ENCODE measurements around the gene ZDHHC8.

ZDHHC8 gene

DNA sequence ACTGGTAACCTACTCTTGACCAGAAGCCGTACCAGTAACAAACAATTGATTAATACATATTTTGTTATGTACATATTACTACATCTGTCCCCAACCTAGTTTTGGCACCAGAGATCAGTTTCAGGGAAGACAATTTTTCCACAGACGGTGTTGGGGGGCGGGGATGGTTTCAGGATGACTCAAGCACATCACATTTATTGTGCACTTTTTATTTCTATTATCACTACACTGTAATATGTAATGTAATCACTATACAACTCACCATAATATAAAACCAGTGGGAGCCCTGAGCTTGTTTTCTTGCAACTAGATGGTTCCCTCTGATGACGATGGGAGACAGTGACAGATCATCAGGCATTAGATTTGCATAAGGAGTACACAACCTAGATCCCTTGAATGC lies 36.1 kb upstream of the ZDHHC8 start:
- DNase-seq (ENCODE audit: low spot score): no peak

DNA sequence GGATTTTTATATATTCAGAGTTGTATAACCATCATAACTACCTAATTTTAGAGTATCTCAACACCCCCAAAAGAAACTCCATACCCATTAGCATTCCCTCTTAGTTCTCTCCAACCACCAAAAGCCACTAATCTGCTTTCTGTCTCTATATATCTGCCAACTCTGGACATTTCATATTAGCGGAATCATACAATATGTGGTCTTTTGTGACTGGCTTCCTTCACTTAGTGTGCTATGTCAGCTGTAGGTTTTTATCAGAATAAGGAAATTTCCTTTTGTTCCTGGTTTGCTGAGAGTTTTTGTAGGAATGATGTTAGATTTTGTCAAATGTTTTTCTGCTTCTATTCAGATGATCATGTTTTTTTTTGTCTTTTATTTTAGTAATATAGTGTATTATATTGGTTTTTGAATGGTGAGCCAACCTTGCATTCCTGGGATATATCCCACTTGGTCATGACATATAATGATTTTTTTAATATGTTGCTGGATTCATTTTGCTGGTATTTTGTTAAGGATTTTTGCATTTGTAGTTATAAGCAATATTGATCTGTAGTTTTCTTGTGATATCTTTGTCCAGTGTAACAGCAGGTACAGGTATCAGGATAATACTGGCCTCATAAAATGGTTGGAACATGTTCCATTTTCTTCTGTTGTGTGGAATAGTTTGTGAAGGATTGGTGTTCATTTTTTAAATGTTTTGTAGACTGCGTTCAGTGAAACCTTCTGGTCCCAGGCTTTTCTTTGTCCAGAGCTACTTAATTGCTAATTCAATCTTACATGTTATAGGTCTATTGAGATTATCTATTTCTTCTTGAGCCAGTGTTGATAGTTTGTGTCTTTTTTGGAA lies 34.8 kb upstream of the ZDHHC8 start:
- no peak for DNase-seq (ENCODE audit: low spot score)

DNA sequence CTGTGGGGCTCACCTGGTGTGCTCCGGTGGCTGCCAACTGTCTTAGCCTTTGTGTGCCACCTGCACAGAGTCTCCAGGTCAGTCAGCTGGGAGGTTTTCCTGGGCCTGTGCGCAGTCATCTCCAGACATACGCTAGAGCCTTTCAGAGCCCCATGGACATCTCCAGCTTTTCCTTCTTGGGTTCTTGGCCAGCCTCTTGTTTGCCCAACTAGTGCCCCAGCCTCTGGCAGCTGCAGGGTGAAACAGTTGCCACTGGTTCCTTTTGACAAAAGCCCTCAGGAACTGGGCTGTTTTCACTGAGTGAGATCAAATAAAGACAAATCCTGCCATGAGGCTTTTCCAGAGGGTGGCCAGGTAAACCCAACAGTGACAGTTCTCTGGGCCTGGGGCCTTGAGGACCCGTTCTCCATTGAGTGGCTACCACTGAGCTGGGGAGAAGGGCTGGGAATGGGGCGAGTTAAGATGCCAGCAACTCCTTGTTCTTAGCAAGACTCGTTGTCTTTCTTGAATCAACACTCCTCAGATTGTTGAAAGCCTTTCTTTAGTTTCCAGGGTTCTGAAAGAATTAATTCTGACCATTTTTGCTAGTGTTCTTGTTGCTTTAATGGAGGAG lies 32.4 kb upstream of the ZDHHC8 start:
- no peak for DNase-seq (ENCODE audit: low spot score)

DNA sequence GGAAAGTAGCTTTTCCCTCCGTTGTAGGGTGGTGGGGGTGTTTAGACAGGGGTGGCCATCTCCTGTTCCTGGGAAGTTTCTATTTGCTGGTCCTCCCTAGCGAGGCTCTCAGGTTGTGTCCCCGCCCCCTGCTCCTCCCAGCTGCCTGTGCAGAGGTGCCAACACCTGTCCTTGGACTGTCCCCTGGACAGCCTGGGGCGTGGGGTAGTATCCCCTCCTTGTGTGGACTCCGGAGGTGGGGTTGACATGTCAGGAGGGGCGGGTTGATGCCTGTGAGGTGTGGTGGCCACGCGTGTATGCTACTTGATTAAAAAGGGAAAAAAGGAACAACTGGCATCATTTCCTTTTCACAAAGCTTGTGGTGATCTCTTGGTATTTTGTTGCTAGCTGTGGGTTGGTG lies 30.0 kb upstream of the ZDHHC8 start:
- no peak for DNase-seq (ENCODE audit: low spot score)

DNA sequence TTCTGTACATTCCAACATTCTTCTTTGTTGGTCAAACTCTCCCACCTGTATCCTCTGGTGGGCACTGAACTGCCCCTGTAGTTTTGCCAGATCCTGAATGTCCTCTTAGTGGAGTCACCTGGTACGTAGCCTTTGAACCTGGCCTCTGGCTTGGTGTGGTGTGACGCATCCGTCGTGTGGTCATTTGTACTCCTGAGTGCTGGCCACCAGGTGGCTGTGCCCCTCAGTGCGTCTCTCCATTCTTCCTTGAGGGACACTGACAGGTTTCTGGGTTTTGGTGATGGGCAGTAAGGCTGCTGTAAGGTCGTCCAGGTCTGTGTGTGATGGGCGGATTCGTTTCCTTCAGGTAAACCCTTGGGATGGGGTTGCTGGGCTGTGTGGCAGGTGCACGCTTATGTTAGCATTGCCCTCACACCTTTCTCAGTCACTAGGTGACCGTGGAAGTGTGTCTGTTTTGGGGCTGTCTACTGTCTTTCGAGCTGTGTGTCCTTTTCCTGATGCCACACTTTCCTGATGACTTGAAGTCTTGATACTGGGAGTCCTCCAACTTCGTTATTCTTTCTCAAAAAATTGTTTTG lies 29.3 kb upstream of the ZDHHC8 start:
- no peak for DNase-seq (ENCODE audit: low spot score)

DNA sequence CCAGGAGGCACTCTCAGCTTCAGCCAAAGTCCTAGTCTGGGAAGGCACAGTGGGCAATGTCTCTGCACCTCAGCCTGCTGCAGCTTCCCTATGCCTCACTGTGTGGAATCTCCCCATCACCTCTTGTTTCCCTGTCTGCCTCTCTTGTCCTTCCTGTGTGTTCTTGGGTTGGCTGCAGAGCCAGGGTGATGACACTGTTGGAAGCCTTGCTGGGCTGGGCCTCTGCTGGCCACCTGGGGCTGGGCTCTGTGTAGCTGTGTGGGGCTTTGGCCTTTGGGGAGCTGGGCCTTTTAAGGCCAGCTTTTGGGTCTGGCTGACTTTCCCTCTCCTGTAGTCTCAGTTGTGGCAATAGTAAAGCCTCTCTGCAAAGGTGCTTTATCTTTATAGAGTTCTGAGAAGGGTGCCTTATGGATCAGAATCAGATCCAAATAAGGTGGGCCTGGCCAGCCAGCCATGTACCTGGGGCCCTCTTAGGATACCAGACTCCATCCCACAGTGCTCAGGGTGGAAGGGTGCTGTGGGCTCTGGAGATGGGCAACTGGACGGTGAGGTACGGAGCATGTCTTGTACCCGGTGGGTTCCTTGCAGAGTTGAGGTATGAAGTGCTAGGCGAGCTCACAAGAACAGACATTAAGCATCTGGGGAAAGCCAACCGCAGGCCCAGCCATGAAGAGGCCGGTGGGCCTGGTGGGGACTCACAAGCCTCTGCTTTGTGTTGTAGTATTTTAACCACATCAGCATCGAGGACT lies 26.0 kb upstream of the ZDHHC8 start:
- DNase-seq (ENCODE audit: low spot score): no peak

DNA sequence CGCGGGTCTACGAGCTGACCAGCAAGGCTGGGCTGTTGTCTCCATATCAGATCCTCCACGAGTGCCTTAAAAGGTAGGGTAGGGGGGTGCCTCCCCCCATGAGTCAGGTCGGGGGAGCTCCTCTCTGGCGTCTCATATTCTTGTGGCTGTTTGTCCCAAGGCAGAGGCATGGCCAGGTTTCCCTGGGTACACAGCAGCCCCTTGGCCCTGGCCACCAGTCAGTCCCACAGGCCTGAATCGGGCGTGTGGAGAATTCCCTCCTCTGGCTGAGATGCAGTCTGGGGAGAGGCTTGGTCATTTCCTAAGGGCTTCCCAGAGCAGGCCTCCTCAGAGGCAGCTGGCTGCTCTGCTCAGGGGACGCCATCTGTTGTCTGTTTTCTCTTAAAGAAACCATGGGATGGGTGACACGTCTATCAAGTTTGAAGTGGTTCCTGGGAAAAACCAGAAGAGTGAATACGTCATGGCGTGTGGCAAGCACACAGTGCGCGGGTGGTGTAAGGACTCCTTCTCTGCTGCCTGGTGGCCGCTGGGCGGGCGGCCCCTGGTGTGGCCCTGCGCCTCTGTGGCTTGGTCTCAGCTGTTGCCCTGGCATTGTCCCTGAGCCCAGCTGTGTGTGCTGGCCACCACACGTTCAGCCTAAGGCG lies 25.3 kb upstream of the ZDHHC8 start:
- DNase-seq (ENCODE audit: low spot score): no peak

DNA sequence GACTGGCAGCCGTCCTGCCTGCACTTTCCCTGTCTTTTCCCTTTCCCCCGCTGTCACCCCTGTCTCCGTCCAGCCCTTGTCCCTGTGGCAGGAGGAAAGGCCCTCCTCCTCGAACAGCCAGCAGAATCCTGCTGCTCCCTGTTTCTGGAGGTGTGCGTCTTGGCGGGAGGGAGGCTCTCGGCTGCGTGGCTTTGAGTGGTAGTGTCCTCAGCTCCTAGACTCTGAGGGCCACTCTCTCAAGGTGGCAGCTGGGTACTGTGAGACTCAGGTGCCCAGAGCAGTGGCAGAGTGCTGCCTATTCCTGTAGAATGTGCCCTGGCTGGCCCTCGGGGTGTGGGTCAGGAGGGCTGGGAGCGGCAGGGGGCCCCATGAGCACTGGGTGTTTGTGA lies 24.8 kb upstream of the ZDHHC8 start:
- no peak for DNase-seq (ENCODE audit: low spot score)

DNA sequence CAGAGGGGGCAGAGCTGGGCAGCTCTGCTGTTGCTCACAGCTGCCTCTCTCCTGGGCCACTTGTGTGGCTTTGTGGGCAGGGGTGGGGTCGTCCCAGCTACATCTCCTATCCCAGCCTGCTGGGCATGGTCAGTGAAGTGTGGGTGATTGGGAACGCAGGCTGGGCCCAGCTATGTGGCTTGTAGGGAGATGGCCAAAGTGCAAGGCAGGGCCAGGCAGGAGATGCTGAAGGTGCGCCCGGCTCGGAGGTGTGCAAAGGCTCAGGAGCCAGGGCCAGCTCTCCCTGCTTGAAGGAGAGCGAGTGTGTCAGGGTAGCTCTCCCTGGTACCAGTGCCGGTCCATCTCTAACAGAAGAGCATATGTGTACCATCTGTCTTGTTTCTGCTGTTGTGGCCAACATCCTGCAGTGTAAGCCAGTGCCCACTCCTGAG lies 24.1 kb upstream of the ZDHHC8 start:
- no peak for DNase-seq (ENCODE audit: low spot score)

DNA sequence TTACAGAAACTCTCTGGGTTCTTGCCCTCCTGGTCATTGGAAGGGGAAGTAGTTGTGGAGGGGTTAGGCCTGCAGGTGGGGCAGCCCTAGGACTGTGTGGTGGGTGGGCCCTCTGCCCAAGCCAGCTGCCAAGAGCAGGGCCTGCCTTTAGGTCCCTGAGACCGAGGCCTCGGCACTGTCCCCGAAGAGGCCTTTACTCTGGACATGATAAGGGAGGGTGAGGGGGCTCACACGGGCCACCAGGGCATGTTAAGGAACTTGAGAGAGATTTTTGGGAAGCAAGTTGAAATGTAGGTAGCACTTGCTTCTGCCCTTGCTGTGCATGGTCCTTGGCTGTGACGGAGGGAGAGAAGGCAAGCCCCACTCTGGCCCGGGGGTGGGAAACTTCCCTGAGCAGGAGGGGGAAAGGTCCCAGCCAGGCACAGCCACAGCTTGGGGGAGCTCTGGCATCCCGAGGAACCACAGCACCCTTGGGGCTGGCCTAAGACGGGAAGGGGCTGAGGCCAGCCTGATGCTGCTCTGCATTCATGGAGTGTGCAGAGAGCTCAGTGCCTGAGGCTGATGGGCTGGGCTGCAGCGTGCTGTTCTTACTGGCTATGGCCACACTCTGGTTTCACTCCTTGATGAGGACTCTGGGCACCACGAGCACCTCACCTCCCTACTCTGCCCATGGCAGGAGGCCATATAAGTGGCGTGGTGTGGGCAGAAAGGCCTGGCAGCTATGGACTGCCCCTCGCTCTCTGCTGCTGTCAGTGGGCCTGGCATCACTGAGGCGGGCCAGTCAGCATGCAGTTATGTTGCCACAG lies 23.4 kb upstream of the ZDHHC8 start:
- no peak for DNase-seq (ENCODE audit: low spot score)

DNA sequence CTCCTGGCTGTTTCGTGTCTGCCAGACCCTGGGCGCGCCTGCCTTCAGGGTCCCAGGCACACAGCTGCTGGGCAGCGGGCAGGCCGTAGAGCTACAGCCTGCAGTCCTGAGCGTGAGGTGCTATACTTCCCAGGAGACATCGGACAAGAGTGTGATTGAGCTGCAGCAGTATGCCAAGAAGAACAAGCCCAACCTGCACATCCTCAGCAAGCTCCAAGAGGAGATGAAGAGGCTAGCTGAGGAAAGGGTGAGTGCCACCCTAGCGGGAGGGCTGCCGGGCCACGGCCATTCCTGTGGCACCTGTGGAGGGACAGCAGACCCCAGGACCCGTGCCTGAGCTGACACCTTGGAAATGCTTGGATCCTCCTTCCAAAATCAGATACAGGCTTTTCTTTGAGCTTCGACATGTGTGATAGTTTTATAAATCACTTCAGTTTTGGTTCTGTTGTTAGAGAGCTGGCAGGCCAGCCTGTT lies 22.8 kb upstream of the ZDHHC8 start:
- no peak for DNase-seq (ENCODE audit: low spot score)

DNA sequence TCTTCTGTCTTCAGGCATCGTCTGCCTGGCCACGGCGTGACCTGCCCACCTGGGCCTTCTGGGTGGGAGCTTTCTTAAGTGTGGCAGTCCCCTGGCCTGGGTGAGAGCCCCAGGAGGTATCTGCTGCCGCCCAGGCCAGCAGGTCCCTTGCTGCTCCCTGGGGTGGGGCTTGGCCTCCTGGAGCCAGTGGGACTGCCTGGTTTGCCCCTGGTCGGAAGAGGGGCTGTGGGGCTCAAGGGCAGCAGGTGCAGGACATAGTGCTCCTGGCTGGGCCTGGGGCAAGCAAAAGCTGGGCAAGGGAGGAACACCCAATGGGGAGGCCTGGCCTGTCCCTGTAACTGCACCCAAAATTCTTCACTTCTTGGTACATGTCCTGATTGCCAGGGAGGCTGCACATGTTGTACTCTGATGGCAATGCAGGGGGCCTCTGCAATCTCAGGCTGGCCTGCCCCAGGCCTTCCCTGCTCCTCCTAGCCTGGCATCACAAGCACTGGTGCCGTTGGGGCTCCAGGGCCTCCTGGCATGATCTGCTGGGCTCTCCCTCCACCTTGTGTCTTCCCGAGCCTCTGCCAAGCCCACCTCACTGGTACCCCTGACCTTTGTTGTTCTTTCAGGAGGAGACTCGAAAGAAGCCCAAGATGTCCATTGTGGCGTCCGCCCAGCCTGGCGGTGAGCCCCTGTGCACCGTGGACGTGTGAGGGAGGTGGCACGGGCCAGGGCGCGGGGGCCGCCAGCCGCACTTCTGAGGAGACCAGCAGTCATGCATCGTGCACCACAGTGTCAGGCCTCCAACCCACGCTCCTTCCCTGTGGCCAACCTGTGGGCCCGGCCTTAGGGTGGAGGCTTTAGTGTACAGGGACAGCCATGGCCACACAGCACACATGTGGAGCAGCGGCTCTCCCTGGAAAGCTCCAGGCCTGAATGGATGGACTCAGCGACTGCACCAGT lies 21.9 kb upstream of the ZDHHC8 start:
- no peak for DNase-seq (ENCODE audit: low spot score)

DNA sequence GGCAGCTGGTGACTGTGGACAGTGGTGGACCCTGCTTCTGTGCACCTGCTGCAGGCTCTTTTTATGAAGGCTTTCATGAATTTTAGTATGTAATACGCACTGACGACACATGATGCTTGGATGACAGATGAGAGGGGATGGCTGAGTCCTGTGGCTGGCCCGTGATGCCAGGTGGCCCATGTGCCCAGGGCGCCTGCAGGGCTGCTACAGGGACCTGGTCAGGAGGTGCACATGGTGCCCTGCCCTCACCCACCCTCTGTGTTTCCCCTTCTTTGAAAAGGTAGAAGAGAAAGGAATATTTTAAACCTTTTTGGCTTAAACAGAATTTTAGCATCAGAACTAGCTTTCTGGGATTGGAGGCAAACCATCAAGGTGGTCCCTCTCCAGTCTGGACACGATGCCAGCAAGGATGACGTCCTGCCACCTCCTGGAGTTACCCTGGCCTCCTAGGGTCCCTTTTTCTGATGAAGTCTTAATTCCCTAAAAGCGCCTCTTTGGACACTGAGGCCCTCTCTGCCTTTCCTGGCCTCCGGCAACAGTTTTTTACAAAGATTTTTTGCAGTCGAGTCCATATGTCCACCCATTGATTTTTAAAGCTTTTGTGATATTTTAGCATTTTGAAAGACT lies 21.1 kb upstream of the ZDHHC8 start:
- no peak for DNase-seq (ENCODE audit: low spot score)

DNA sequence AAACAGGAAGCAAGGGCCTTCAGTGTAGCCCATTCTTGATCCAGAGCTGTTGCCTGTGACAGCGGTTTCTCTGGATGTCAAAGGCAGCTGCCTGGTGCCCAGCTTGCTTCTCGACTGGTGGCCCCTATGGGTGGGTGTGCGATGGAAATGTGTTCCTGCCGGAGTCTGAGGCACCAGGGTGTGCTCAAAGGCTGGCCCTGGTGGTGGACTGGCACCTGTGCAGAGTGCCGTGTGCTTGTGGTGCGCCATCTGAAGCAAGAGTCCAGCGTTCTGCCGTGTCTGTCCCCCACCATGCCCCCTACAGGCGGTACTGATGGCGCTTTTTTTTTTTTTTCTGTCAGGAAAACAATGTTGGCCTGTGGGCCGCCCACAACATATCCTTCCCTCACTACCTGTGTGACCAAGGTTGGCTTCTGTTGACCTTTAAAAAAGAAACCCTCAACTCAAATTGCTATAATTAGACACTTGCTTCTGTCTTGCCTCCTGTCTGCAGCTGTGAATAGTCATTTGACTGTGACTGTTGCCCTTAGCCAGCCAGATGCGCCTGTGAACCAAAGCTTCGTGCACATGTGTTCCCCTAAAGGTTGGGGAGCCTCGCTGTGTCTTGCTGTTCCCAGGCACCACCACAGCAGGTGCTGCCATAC lies 20.4 kb upstream of the ZDHHC8 start:
- peak; percentile 78 for DNase-seq (ENCODE audit: low spot score)

DNA sequence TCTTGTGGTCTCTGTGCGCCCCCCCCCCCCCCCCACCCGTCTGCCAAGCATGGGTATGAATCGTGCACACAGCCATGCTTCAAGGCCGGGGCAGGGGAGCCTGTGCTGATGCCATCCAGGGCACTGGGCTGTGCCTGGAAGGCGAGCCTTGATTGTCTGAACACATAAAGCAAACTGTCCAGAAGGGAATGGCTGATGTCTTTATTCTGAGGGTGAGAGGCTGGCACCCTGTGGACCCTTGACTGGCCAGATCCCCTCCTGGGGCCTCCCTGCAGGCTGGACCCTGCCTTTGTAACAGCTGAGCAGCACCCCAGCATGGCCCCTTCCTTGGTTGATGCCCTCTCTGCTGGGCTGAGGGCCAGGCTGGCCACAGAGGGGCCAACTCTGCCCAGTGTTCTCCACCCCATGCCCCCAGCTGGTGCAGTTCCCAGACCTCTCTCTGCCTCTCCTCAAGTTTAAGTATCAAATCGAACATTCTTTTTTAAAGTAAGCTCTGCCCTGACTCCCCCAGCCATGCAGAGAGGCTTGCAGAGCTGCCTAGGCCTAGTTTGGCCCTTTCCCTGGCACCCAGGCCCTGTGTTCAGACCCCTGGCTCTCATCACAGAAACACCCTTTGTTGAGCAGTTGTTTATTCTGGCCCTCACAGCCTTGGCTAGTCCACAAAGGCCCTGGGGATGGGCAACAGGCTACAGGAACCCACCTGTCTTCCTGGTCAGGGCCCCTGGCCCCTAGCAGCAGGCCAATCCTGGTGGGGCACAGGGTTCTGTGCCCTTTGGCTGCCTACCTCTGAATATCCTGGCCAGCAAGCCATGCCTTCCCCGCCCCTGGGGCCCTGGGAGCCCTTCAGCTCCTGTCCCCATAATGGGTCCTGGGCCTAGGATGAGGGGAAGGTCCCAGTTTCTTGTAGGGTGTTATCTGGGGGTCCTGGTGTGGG lies 19.6 kb upstream of the ZDHHC8 start:
- DNase-seq (ENCODE audit: low spot score): no peak

DNA sequence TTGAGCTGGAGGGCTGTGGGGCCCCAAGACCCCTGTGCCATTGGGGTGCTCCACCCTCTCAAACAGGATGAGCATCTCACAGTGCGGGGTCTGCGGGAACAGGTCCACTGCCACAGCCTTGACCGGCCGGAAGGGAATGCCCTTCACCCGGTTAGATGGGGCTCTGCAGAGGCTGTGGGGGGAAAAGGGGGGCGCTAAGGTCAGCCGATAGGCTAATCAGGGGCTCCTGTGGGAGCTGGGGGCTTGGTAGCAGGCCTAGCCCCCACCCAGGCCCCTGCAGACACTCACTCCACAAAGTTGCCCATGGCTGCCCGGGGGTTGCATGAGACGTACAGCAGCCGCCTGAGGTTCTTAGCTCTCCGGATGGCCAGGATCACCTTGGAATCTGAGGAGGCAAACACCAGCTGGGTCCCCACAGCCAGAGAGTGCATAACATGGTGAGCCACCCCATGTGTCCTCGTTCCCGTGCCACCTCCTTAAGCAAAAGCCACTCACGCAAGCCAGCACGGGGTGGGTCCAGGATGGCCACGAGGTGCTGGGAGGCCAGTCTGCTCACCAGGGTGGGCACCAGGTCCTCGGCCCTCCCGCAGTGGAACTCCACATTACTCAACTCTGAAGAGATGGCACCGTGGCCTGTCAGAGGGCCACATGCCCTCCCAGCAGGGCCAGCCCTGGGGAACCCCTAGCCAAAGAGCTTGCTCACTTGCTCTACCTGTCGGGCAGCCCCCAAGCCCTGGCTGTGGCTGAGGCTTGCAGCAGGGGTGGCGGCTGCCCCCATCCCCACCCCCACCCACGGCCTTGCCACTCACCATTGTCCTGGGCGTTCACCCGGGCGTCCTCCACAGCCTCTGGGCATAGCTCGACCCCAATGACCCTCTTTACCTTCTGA lies 18.7 kb upstream of the ZDHHC8 start:
- DNase-seq (ENCODE audit: low spot score): no peak

Measured in D341Med (cell line).